NCI-H82 treated with DMSO at 0.1 percent for 48 hours (cell line): Measurements from ENCODE around the gene CHST1.
A peak's percentile ranks its signal among the peaks of the same experiment; 100 is the strongest.

Experiments
- DNase-seq: peaks from one replicate; lab custom pipeline; 2025; ENCODE audit not compliant: unreplicated experiment; lab: John Stamatoyannopoulos, UW

Gene CHST1

GRCh38 chr11:45646275-45646927, 19.0 kb downstream of the CHST1 start:
- DNase-seq, result no peak

GRCh38 chr11:45644981-45645889, 20.2 kb downstream of the CHST1 start:
- no peak for DNase-seq

GRCh38 chr11:45643598-45644260, 21.7 kb downstream of the CHST1 start:
- no peak for DNase-seq

GRCh38 chr11:45641961-45642360, 23.5 kb downstream of the CHST1 start:
- no peak for DNase-seq

DNA sequence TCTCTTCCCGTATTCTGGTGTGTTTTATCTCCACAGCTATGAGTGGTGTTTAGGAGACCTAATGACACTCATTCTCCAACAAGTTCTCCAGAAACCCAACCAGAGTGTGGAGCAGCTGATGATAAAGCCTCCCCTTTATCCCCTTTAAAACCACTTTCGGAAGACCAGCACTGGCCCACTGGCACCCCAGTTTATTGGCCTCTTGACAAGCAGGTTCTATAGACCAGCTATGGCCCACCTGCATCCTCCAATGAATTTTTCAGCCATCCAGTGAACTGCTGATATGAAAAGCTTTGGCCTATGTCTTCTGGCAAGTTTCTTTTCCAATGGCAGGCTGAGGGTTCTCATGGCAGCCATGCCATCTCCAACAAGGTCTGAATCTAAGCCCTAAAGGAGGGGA, 27.4 kb downstream of the CHST1 start:
- no peak for DNase-seq

DNA sequence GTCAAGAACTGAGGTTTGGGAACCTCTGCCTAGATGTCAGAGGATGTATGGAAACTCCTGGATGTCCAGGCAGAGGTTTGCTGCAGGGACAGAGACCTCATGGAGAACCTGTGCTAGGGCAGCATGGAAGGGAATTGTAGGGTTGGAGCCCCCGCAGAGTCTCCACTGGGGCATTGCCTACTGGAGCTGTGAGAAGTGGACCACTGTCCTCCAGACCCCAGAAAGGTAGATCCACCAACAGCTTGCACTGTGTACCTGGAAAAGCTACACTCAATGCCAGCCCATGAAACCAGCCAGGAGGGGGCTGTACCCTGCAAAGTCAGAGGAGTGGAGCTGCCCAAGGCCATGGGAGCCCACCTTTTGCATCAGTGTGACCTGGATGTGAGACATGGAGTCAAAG, 29.5 kb downstream of the CHST1 start:
- DNase-seq, result no peak

GRCh38 chr11:45625611-45626010, 39.8 kb downstream of the CHST1 start:
- no peak for DNase-seq

- no peak for DNase-seq
These were observed 41.3 kb downstream of the CHST1 start for GRCh38 chr11:45624095-45624494.

DNA sequence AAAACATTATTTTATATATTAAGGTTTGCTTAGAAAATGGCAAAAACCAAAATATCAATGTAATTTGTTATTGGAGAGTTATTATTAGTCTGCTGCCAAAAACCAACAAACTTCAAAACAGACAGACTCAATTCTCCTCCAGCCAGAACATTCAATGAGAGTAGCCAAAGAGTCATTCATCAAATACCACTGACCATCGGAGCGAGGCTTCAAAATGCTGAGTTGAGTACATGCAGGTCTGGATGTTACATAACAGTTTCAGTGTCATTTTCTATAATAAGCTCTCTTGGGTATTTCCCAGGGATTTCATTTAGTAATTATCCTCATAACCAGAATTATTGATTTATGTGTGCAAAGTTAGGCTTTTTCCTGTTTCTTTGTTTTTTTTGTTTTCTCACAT, 42.6 kb downstream of the CHST1 start:
- no peak for DNase-seq

DNA sequence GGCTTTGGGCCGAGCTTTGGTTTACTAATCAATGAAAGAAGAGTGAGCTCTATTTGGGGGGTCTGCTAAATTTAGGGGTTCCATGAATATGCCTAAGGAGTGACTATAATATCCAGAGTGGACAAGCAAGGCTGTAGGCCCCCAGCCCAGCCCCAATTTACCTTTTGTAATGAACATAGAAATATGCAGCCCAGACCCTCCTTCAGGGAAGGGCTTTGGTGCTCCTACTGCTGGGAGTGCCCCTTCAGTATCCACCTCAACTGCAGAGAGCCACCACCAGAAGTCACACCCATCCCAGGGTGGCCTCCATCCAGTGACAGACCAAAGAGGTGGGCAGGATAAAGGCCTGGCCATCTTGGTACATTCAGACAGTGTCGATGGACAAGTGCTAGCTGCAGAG, 43.1 kb downstream of the CHST1 start:
- no peak for DNase-seq

GRCh38 chr11:45621588-45621987, 43.8 kb downstream of the CHST1 start:
- DNase-seq, result no peak

GRCh38 chr11:45620243-45620642, 45.2 kb downstream of the CHST1 start:
- DNase-seq, result no peak

DNA sequence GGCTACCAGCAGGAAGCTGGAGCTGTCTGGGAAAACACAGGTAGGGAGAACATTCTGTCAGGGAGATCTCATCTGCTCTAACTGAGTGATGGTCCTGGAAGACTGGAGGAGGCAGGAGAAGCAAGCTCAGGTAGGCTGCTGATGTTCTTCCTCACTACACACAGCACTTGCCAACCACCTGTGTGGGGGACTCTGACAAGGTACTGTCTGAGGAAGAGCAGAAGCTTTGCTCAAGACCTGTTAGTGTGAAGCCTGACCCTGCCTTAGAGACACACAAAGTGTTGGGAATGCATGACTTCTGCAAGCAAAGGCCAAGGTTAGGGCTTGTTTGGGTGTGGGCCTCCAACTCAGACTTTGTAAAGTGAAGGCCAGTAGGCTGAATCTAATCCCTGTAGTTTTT, 46.5 kb downstream of the CHST1 start:
- no peak for DNase-seq

- peak; percentile 10 for DNase-seq
These were observed 47.4 kb downstream of the CHST1 start for GRCh38 chr11:45617871-45618601.

GRCh38 chr11:45616802-45617549, 48.4 kb downstream of the CHST1 start:
- no peak for DNase-seq

- no peak for DNase-seq
These were observed 50.1 kb downstream of the CHST1 start for GRCh38 chr11:45615182-45615792.

GRCh38 chr11:45614196-45614828, 51.1 kb downstream of the CHST1 start:
- no peak for DNase-seq

GRCh38 chr11:45610627-45611026, 54.8 kb downstream of the CHST1 start:
- DNase-seq, result no peak

DNA sequence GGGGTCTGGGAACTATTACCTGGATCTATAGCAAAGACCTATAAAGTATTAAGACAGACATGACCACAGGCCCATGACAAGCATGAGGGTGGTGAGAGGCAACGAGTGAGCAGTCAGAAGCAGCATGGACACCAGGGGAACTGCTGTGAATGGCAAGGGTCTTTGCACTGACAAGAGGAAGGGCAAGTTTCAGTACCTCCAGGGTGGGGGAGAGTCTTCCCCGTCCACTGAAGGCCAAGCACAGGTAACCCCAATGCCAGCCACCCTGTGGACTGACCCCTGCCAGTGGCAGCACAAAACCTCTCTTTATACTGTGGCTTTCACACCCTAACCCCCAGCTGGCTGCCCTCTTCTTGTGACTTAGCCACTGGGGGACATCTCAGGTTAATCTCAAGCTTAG, 55.5 kb downstream of the CHST1 start:
- DNase-seq, result no peak

DNA sequence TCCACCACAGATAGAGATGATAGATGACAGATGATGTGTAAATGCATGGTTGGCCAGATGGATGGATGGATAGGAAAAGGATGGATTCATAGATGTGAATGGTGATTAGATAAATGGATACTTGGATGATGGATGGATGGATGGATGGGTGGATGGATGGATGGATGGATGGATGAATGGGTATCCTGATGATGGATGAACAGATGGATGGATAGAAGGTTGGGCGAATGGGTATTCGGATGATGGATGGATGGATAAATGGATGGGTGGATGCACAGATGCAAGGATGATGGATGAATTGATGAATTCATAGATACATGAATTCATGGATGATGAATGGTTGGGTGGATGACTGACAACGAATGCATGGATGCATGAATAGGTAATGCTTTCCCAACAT, 56.1 kb downstream of the CHST1 start:
- DNase-seq, result no peak
